GM18502 (cell line): ENCODE results near the gene NFIA.

Source experiments
- ATAC-seq: cut with Tn5 transposase; IDR thresholded peaks from one replicate; pipeline ENCODE4 v1.9.1; 2021; ENCODE audit warnings: mild to moderate bottlenecking; ENCODE audit not compliant: unreplicated experiment, poor library complexity

Gene NFIA

GRCh38 chr1:61171974-61172373 is 89.6 kb downstream of the NFIA start:
- ATAC-seq: no peak

GRCh38 chr1:61173118-61173517 is 90.8 kb downstream of the NFIA start:
- no peak for ATAC-seq

DNA sequence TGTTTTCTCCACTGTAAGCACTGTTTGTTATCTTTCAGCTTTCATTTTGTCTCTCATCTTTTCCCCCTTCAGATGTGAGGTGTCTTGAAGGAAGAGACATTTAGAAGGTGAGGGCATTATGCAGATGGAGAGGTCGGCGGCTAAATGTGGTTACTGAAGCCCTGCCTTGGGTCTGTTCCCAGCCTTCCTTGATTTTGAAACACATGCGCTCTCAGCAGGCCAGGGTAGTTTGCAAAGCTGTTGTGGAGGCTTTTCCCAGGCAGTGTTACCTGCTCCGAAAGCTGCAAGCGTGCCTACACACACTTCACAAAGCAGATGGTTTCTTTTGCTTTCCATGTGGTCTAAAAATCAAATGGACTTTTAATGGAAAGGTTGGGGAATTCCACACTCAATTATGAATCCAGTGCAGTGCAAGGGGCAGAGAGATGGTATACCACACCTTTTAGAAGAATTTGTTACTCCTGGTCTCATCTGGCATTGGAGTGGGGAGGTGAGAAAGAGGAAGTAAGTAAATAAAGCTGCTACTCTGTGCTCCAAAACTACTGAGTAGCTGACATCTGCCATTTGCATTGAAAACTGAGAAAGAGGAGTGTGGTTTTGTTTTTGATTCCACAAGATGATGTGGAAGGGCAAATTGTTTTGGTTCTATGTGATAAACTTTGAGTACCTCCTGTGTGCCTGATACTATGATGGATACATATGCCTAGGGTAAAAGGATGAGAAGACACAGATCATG is 91.9 kb downstream of the NFIA start:
- no peak for ATAC-seq

- ATAC-seq: no peak
These were observed 93.6 kb downstream of the NFIA start for GRCh38 chr1:61175976-61176375.

DNA sequence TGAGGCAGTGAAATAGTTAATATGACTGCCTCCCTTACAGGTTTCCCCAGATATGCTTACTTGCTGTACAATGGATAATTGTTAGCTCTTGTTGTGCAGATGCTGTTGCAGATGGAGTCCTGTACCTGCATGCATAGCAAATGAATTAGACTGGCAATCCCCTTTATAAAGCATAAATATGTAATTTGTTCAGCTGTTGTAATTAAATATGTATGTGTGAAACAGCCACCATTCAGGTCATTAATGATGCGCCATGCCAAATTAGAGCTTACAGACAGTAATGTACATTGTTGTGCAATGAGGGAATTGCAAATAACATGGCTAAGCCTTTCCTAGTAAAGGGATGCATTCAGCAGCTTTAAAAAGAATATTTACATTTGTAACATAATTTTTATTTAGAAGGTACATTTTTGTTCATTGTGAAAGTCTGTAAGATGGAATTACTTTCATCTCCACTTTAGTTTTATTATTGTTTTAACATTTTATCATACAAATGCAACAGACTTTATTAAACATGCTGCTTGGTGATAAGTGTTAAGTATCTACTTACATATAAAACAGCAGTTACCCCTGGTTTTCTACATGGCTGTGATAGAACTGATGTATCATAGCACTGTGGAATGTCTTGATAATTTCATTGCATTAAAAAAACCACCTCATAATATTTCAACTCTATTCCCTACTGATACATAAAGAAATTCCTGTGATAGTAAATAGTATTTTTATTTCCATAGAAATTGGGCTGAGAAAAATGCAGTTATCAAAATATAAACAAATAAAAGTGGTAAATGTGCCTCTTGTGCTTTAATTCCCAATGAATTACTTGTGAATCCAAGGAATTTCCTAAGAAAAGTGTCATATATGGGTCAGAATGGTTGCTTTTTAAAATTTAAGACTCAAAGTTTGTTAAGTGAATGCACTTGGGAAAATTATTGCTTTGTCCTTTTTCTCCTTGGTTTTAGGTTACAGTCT is 99.0 kb downstream of the NFIA start:
- no peak for ATAC-seq

DNA sequence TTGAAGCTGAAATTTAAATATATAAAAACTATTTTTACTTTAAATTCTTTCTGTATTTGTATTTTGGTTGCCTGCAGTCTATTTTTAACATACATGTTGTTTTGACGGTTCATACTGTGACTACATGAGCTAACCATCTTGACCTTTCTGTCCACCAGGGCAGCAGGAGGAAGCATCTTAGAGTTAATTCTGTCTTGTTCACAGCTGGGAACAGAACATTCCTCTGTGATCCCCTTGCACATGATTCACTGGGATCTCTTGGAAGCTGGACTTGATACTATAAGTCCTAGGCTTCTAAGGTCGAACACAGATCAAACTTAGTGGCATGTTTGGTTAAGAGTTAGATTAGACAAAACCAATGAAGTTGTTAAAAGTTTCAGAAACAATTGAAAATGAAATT is 99.7 kb downstream of the NFIA start:
- ATAC-seq: no peak

DNA sequence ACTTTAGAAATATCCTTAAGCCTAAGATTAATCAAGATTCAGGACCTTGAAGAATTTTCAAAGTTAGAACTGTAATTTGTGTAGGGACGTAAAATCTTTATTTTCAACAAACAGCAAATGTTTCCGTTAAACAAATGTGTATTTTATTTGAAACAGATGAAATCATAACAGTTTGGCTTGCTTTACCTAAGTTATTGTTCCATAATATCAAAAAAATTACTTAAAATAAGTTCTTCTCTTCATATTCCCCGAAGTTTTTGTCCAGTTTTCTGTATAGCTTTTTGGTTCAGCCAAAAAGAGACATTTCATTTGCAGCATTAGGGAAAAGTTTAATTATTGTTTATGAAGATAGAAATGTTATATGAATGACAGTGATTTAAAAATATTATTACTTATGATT is 100.1 kb downstream of the NFIA start:
- ATAC-seq: no peak

DNA sequence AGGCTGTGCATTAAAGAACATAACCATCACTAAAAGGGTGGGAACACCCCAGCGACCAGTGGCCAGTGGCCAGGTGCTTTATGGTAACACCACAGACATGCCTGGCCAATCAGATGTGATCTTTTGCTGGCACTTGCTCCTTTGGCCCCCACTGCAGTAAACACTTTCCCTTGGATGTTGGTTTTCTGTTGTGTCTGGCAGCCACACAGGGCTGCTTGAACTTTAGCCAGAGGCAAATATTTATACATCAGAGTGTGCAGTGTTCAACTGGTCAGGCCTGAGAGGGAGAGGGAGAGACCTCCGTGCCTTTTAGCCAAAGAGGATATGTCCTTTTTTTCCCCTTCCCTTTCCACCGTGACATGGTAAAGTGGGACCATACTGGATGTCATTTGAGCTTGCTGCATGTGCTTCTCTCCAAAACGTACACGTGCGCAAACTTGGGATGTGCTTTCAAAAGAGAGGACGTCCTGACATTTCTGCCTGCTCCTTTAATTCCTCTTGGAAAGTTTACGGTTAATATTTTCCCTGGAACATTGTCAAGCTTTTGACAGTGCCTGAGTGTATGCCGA is 101.2 kb downstream of the NFIA start:
- no peak for ATAC-seq

DNA sequence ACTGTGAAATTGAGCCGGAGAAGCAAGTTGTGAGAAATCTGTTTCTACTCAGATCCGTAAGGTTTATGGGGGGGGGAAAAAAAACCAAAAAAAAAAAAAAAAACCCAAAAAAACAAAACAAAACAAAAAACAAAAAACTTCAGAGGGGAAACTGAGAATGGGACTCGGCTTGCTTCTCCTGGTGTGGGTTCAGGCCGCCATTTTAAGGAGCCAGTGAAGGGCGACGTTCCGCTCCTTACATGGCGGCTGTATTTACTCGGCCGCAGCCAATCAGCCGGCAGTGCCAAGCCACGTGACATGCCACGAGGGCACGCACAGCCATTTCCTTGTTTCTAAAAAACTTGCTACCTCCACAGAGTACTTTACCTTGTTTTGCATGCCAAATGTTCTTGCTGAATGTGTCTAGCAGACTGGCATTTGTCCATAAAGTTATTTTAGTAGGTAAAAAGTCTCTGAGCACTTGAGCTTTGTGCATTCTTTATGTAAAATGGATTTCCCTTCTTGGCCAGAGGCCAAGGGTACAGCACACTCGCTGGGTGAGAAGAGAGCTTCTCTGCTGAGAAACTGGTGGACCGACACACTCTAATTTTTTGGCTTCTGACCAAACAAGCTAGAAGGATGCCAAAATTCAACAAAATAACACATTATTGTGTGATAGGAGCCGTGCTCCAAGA is 101.8 kb downstream of the NFIA start:
- ATAC-seq: no peak

GRCh38 chr1:61184714-61185106 is 102.3 kb downstream of the NFIA start:
- no peak for ATAC-seq

- ATAC-seq: no peak
These were observed 104.4 kb downstream of the NFIA start for GRCh38 chr1:61186753-61187152.

GRCh38 chr1:61187352-61188086 is 105.2 kb downstream of the NFIA start:
- ATAC-seq: no peak

DNA sequence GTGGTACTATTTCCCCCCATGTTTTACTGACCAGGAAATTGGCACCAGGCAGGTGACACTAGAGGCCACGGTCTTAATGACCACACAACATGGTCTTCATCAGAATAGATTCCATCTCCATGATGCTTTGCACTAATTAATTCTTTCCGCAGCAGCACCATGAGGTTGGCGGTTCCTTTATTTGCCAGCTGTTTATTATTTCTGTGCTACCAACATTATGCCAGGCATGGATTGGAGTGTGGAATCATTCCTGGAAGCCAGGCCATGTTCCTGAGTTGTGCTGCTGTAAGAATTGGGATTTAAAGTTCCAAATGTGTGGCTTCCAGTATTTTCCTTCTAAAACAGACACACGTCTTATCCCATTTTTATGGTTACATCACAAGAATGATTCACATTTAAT is 107.8 kb downstream of the NFIA start:
- ATAC-seq: no peak

DNA sequence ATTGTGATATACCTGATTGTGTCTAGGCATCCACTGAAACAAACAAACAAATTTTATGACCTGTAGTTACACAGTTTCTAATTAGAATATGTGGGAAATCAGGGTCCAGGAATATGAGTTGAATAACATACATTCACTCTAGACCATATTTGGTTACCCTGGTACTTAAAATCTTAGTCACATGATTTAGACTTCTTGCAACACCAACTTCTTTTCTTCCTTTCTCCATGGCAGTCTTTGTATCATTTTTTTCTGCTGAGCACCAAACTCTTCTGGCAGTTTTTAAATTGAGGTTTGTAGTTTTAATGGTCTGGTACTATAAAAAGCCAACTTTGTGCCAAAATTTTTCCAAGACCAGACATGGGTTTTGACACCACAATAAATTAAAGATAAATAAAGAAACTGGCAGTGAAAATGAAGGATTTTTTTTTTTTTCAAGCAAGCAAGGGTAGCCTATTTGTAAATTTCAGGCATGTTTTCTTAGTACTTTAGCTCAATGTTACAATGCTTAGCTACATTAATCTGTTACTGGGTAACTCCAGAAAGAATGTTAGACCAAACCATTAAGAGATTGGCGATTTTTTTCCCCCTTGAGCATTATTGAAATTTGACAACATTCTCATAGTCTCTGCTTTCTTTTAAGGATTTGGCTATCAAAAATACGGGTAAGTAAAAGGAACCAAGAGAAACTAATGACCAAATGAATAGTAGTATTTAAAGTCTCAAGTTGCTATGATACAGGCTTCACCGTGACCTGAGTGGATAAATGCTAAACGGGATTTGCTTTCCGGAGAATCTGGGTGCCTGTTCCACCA is 108.5 kb downstream of the NFIA start:
- ATAC-seq: no peak

DNA sequence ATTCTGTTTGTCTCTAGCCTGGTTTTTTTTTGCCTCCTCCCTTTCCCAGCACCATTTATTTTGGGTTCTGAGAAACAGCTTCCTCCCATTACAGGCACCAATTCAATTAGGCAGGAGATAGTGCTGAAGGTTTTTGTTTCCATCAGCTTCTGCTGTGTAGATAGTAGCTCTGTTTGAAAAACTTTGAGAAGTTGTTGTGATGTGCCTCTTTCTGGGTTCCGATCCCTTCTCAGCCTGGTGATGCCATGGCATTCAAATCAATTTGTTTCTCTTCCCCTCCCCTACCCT is 109.0 kb downstream of the NFIA start:
- ATAC-seq: no peak

- no peak for ATAC-seq
These were observed 110.4 kb downstream of the NFIA start for GRCh38 chr1:61192663-61193330.

- ATAC-seq: no peak
These were observed 111.4 kb downstream of the NFIA start for GRCh38 chr1:61193808-61194207.

DNA sequence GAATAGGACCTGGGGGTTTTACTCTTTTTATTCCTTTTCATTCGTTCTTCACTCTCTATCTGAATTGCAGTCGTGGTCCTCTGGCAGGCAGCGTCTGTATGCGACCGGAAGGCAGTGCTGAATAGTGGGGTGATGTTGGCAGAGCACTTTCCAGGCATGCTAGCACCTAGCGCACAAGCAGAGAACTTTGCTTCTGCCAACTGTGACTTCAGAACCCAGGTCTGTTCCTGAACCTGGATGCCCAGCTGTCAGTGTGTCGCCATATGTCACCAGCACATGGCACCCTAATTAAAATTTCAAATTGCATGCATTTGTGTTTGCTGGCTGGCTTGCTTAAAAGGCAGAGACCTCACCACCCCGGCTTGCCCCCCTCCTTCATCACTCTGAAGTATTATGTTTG is 116.2 kb downstream of the NFIA start:
- no peak for ATAC-seq

DNA sequence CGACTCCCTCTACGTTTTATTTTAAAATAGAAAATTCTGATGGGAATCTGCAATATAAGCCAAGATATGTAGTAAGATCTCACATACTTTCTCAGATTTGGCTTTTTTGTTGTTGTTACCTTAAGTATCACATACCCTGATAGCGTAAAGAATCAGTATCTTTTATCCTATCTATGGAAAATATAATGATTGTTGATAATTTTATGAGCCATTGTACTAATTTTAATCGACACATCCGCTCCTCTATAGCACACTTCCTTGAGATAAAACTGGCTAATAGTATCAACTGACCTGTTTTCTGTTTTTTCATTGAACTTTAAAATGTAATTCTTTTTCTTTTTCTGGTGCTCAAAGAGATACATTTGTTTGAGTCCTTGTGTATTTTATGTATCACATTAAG is 118.7 kb downstream of the NFIA start:
- no peak for ATAC-seq
